Islet of Langerhans (tissue), 1 donor: ENCODE results near the gene NKAIN2.

ENCODE experiments used
- FAIRE-seq: peaks from one replicate; lab custom pipeline; 2011; peaks lifted over from hg19 to GRCh38; lab: Jason Lieb, UNC

Gene NKAIN2

GRCh38 chr6:124036384-124036783 lies 232.7 kb downstream of the NKAIN2 start:
- no peak for FAIRE-seq

- no peak for FAIRE-seq
These were observed 237.0 kb downstream of the NKAIN2 start for GRCh38 chr6:124040655-124041054.

GRCh38 chr6:124052120-124052519 lies 248.5 kb downstream of the NKAIN2 start:
- FAIRE-seq = no peak

- no peak for FAIRE-seq
These were observed 249.7 kb downstream of the NKAIN2 start for GRCh38 chr6:124053315-124053714.

GRCh38 chr6:124054034-124054433 lies 250.4 kb downstream of the NKAIN2 start:
- no peak for FAIRE-seq

- FAIRE-seq = no peak
These were observed 251.7 kb downstream of the NKAIN2 start for GRCh38 chr6:124055395-124055794.

- FAIRE-seq = no peak
These were observed 252.3 kb downstream of the NKAIN2 start for GRCh38 chr6:124055963-124056362.

GRCh38 chr6:124056407-124057334 lies 253.0 kb downstream of the NKAIN2 start:
- FAIRE-seq = no peak

- no peak for FAIRE-seq
These were observed 253.8 kb downstream of the NKAIN2 start for GRCh38 chr6:124057461-124057860.

GRCh38 chr6:124064317-124065113 lies 260.9 kb downstream of the NKAIN2 start:
- FAIRE-seq = no peak

- no peak for FAIRE-seq
These were observed 262.6 kb downstream of the NKAIN2 start for GRCh38 chr6:124066269-124066668.

- no peak for FAIRE-seq
These were observed 263.4 kb downstream of the NKAIN2 start for GRCh38 chr6:124066946-124067552.

GRCh38 chr6:124069230-124069950 lies 265.7 kb downstream of the NKAIN2 start:
- FAIRE-seq = no peak

- no peak for FAIRE-seq
These were observed 269.4 kb downstream of the NKAIN2 start for GRCh38 chr6:124073021-124073420.

GRCh38 chr6:124073820-124074587 lies 270.3 kb downstream of the NKAIN2 start:
- no peak for FAIRE-seq

GRCh38 chr6:124074606-124075005 lies 270.9 kb downstream of the NKAIN2 start:
- no peak for FAIRE-seq

GRCh38 chr6:124076336-124077048 lies 272.8 kb downstream of the NKAIN2 start:
- FAIRE-seq = no peak

GRCh38 chr6:124078169-124078568 lies 274.5 kb downstream of the NKAIN2 start:
- no peak for FAIRE-seq

- no peak for FAIRE-seq
These were observed 276.8 kb downstream of the NKAIN2 start for GRCh38 chr6:124080483-124080882.

- no peak for FAIRE-seq
These were observed 286.8 kb downstream of the NKAIN2 start for GRCh38 chr6:124090491-124090890.

- no peak for FAIRE-seq
These were observed 295.9 kb downstream of the NKAIN2 start for GRCh38 chr6:124099520-124099919.
